OCI-LY3 (cell line): Measurements from ENCODE around the gene DOCK2.

Source experiments
- EZH2phosphoT487 ChIP-seq: fragments of 200-600 bp; shearing (Covaris generic); IDR thresholded peaks from 2 replicates; pipeline ENCODE4 v1.6.1; 2018; ENCODE audit warnings: antibody characterized with exemption, mixed run types, low read depth
- TF ChIP-seq, protein P1 (sequence below): fragments of 200-600, 300-600 bp; sonication (generic); IDR thresholded peaks from 2 replicates; pipeline ENCODE4 v1.5.1; 2014; ENCODE audit warnings: antibody characterized with exemption, low read length, low read depth

DNA sequence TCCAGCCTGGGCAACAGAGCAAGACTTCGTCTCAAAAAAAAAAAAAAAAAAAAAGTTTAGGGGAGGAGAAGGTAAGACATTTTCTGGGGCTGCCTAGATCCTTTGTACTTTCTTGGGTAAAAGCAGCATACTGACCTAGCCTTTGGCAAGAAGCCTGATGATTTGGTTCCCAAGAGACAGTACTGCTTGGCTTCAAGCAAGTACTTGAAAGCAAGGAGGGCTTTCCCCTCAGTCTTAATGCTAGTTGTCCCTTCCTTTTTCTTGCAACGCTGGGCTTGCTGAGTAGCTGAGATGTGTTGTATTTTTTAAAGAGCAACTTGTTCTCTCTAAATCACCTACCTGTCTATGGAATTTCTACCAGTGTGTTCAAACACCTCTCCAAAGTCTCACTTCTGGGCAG lies 267.0 kb downstream of the DOCK2 start:
- TF ChIP-seq, protein P1, sequence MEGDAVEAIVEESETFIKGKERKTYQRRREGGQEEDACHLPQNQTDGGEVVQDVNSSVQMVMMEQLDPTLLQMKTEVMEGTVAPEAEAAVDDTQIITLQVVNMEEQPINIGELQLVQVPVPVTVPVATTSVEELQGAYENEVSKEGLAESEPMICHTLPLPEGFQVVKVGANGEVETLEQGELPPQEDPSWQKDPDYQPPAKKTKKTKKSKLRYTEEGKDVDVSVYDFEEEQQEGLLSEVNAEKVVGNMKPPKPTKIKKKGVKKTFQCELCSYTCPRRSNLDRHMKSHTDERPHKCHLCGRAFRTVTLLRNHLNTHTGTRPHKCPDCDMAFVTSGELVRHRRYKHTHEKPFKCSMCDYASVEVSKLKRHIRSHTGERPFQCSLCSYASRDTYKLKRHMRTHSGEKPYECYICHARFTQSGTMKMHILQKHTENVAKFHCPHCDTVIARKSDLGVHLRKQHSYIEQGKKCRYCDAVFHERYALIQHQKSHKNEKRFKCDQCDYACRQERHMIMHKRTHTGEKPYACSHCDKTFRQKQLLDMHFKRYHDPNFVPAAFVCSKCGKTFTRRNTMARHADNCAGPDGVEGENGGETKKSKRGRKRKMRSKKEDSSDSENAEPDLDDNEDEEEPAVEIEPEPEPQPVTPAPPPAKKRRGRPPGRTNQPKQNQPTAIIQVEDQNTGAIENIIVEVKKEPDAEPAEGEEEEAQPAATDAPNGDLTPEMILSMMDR = no peak
- no peak for TF ChIP-seq EZH2phosphoT487
